Activated CD8-positive, alpha-beta T cell treated with anti-CD3 and anti-CD28 coated beads for 36 hours (primary cell): ENCODE measurements around the gene BTBD17. TPM values are rescaled to one million over a fixed set of nuclear protein-coding genes. Genes with fewer than 3 reads are reported as not detected.
A peak's percentile ranks its signal among the peaks of the same experiment; 100 is the strongest.

Source experiments
- ATAC-seq: fragments of 200-7000 bp; cut with Tn5 transposase; one replicate; pipeline ENCODE4 v1.10.0; 2021; ENCODE audit warnings: mild to moderate bottlenecking, moderate library complexity
- CTCF ChIA-PET: fragments of 350-600 bp; sonication (Branson Sonifier 250); formaldehyde crosslinking; loops from one replicate; lab custom pipeline; 2021; ENCODE audit warnings: antibody characterized with exemption; lab: Charles Lee
- POLR2A ChIA-PET: fragments of 350-600 bp; sonication (Branson Sonifier 250); formaldehyde crosslinking; loops from one replicate; lab custom pipeline; 2021; ENCODE audit warnings: antibody characterized with exemption; lab: Charles Lee
- DNase-seq: peaks from one replicate; pipeline ENCODE4 v3.0.0-alpha.2; 2020
- H3K27ac Mint-ChIP-seq: one replicate; pipeline ENCODE4 v1.8.0; 2021; ENCODE audit warnings: mild to moderate bottlenecking, mixed read lengths
- H3K27me3 Mint-ChIP-seq: one replicate; pipeline ENCODE4 v1.8.0; 2021; ENCODE audit warnings: mixed read lengths
- H3K36me3 Mint-ChIP-seq: one replicate; pipeline ENCODE4 v1.8.0; 2021; ENCODE audit warnings: low read depth, mixed read lengths
- H3K4me1 Mint-ChIP-seq: one replicate; pipeline ENCODE4 v1.8.0; 2021; ENCODE audit warnings: low read depth, mixed read lengths
- H3K4me3 Mint-ChIP-seq: one replicate; pipeline ENCODE4 v1.8.0; 2021; ENCODE audit warnings: mild to moderate bottlenecking, moderate library complexity, mixed read lengths
- H3K9me3 Mint-ChIP-seq: one replicate; pipeline ENCODE4 v1.8.0; 2021; ENCODE audit warnings: mixed read lengths
- intact Hi-C: fragments of 100-400 bp; cut with micrococcal nuclease; formaldehyde crosslinking; loops from one replicate; pipeline ENCODE4 v1.10.0; 2022
- total RNA-seq, 2 experiments: library from RNA; stranded (reverse); gene quantifications; one replicate each; pipeline ENCODE4 v1.2.3, GENCODE V29; 2021
- TF ChIP-seq, protein P1 (sequence below): fragments of 200-600 bp; IDR thresholded peaks from one replicate; pipeline ENCODE4 v1.8.0; 2022; ENCODE audit warnings: antibody characterized with exemption, mild to moderate bottlenecking

Gene BTBD17
- total RNA-seq, 2 experiments from 2014 or later, result not detected

GRCh38 chr17:74389937-74390679 lies 28.4 kb upstream of the BTBD17 start:
- Mint-ChIP-seq H3K9me3 (no peaks in the 10 kb centered on the region), H3K4me3 (no peak overlapping the region), H3K27me3 (peaks cover 1% of the 10 kb centered on the region), H3K36me3 (no peaks in the 10 kb centered on the region), H3K4me1 (no peaks in the 10 kb centered on the region), H3K27ac (no peak overlapping the region)
- ATAC-seq, result no peak
- TF ChIP-seq, protein P1, sequence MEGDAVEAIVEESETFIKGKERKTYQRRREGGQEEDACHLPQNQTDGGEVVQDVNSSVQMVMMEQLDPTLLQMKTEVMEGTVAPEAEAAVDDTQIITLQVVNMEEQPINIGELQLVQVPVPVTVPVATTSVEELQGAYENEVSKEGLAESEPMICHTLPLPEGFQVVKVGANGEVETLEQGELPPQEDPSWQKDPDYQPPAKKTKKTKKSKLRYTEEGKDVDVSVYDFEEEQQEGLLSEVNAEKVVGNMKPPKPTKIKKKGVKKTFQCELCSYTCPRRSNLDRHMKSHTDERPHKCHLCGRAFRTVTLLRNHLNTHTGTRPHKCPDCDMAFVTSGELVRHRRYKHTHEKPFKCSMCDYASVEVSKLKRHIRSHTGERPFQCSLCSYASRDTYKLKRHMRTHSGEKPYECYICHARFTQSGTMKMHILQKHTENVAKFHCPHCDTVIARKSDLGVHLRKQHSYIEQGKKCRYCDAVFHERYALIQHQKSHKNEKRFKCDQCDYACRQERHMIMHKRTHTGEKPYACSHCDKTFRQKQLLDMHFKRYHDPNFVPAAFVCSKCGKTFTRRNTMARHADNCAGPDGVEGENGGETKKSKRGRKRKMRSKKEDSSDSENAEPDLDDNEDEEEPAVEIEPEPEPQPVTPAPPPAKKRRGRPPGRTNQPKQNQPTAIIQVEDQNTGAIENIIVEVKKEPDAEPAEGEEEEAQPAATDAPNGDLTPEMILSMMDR, result peak; percentile 22
- ChIA-PET POLR2A (no interaction called here), CTCF (interaction anchor here (1.7 to 6.4 kb wide), 4 partner anchors 10 to 29 kb away, joined by 5 to 43 read pairs (median 23); partner anchors contain the start of genes BTBD17 and GPR142)
- intact Hi-C loops, result no loop called here
- no peak for DNase-seq

DNA sequence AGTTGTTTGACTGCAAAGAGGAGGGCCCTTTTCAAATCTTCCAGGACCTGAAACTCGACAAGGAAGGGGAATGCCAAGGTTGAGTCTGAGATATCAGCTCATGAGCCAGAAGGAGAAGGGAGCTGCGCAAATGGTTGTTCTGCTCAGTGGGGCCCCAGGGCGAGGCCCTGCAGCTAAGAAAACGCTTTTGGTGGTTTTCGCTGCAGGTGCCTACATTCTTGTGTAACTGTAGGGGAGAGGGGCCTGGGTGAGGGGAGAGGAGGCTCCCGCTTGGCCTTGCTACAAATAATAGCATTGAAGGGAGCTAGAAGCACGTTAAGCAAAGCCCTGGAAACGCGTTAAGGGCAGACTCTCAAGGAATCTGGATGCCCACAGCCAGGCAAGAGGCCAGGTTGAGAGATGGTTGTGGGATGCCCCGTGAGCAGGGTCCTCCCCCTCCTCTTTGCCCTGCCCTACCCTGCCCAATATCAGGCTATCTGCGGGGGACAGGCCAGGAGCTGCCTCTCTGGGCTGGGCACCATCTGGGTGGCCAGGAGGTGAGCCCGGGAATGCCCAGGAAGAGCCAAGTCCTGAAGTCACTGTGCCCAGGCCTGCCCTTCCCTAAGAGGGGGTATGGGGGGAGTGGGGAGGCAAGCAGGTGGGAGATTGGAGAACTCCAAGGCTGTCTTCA lies 27.6 kb upstream of the BTBD17 start:
- no peak overlapping the region for H3K27ac Mint-ChIP-seq
- TF ChIP-seq, protein P1, result no peak
- no peak overlapping the region for H3K4me3 Mint-ChIP-seq
- peaks cover 1% of the 10 kb centered on the region for H3K27me3 Mint-ChIP-seq
- ChIA-PET CTCF (interaction anchor here (1.1 to 2.8 kb wide), 3 partner anchors 10 to 102 kb away, joined by 3 to 11 read pairs (median 3); no protein-coding TSS in a partner anchor), POLR2A (no interaction called here)
- no peaks in the 10 kb centered on the region for H3K36me3 Mint-ChIP-seq
- H3K4me1 Mint-ChIP-seq, result no peaks in the 10 kb centered on the region
- H3K9me3 Mint-ChIP-seq, result no peaks in the 10 kb centered on the region
- ATAC-seq (no peak), DNase-seq (no peak)
- intact Hi-C loops, result no loop called here

- Mint-ChIP-seq H3K36me3 (no peaks in the 10 kb centered on the region), H3K9me3 (no peaks in the 10 kb centered on the region), H3K27ac (no peak overlapping the region), H3K4me1 (no peaks in the 10 kb centered on the region), H3K27me3 (no peaks in the 10 kb centered on the region), H3K4me3 (no peak overlapping the region)
- DNase-seq (no peak), ATAC-seq (no peak)
- CTCF ChIA-PET, result interaction anchor here (1.1 to 2.8 kb wide), 2 partner anchors 8 to 18 kb away, joined by 3 to 11 read pairs; no protein-coding TSS in a partner anchor
- TF ChIP-seq, protein P1, result no peak
- POLR2A ChIA-PET, result no interaction called here
- intact Hi-C loops, result no loop called here
These were observed 25.9 kb upstream of the BTBD17 start for GRCh38 chr17:74387365-74388218.

DNA sequence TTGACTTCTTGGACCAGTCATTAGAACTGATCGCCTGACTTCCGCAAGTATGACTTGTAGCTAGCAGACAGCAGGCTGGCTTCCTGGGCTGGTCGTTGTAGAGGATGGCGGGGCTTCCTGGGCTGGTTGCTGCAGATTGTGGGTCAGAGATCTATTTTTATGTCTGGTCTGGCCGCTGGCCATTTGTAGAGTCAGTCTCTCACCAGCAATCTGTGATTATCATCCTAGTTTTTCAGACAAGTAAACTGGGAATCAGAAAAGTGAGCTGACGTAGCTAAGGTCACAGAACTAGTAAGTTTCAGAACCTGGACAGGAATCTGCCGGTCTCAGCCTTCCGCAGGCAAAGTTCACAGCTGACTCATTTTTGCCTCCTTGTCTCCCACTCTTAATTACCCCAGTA lies 24.7 kb upstream of the BTBD17 start:
- no peak overlapping the region for H3K27ac Mint-ChIP-seq
- TF ChIP-seq, protein P1, result no peak
- DNase-seq, result no peak
- H3K27me3 Mint-ChIP-seq, result no peaks in the 10 kb centered on the region
- H3K9me3 Mint-ChIP-seq, result no peaks in the 10 kb centered on the region
- H3K36me3 Mint-ChIP-seq, result no peaks in the 10 kb centered on the region
- H3K4me1 Mint-ChIP-seq, result no peaks in the 10 kb centered on the region
- CTCF ChIA-PET, result interaction anchor here (0.9 to 1.0 kb wide), 2 partner anchors 18 to 51 kb away, joined by 4 to 6 read pairs; no protein-coding TSS in a partner anchor
- POLR2A ChIA-PET, result no interaction called here
- no peak overlapping the region for H3K4me3 Mint-ChIP-seq
- ATAC-seq, result no peak
- intact Hi-C loops, result no loop called here
